IPS DF 6.9 (cell line): ENCODE data around the gene CCNB2.
"Not testable (repeated sequence)": the region's sequence is repeated elsewhere in the genome, so short reads cannot be mapped to it uniquely, and the experiment has no call there.

Experiments used
- DNase-seq: peaks from one replicate; pipeline ENCODE4 v3.0.0-alpha.2; 2013; ENCODE audit warnings: low read depth, low spot score
- H3K27ac ChIP-seq: one replicate; pipeline ENCODE4 v1.5.1; 2013; ENCODE audit warnings: low read length, control low read depth
- H3K27me3 ChIP-seq: 2 replicates; pipeline ENCODE4 v1.6.1; 2013; ENCODE audit warnings: mild to moderate bottlenecking, low read length; ENCODE audit not compliant: control insufficient read depth, insufficient read depth
- H3K36me3 ChIP-seq: 2 replicates; pipeline ENCODE4 v1.6.1; 2013; ENCODE audit warnings: low read length; ENCODE audit not compliant: control insufficient read depth, insufficient read depth
- H3K4me1 ChIP-seq: 2 replicates; pipeline ENCODE4 v1.6.1; 2013; ENCODE audit warnings: low read length; ENCODE audit not compliant: control insufficient read depth, insufficient read depth
- H3K4me3 ChIP-seq: 2 replicates; pipeline ENCODE4 v1.5.1; 2013; ENCODE audit warnings: mild to moderate bottlenecking, low read length
- H3K9me3 ChIP-seq: 2 replicates; pipeline ENCODE4 v1.6.1; 2013; ENCODE audit warnings: low read length, inconsistent platforms; ENCODE audit not compliant: control insufficient read depth, insufficient read depth
- WGBS: extraction: QIAGEN DNeasy Blood & Tissue Kit; methylation state at CpG from one replicate; pipeline ENCODE4 v1.1.7; 2013; ENCODE audit warnings: mixed read lengths, missing lambda C conversion rate; ENCODE audit not compliant: insufficient read length, insufficient coverage; 5-methylcytosine and 5-hydroxymethylcytosine counted together

The CCNB2 gene

DNA sequence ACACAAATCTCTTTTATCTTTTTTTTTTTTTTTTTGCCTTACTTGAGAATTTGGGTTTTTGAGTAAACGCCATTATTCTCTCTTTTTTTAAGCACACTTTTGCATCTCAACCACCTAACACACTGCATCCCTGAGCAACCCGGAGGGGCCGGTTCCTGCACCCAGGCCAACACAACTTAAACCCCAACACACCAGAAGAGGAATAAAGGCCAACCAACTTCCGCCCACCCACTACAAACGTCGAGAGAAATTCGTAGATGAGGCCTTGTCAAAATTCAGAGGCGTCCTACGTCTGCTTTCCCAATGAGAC lies 389 bp upstream of the CCNB2 start:
- H3K9me3 ChIP-seq, result no peaks in the 10 kb centered on the region
- peak overlapping the region; percentile 51; the same call in 1 of the 2 replicates for H3K4me3 ChIP-seq
- peaks cover 4% of the 10 kb centered on the region; the same call in 1 of the 2 replicates for H3K36me3 ChIP-seq
- H3K27me3 ChIP-seq, result no peaks in the 10 kb centered on the region
- H3K4me1 ChIP-seq, result no peaks in the 10 kb centered on the region
- WGBS, result no CpG with 5 or more reads among the region's 9 CpGs
- H3K27ac ChIP-seq, result no peak overlapping the region
- DNase-seq, result no peak

DNA sequence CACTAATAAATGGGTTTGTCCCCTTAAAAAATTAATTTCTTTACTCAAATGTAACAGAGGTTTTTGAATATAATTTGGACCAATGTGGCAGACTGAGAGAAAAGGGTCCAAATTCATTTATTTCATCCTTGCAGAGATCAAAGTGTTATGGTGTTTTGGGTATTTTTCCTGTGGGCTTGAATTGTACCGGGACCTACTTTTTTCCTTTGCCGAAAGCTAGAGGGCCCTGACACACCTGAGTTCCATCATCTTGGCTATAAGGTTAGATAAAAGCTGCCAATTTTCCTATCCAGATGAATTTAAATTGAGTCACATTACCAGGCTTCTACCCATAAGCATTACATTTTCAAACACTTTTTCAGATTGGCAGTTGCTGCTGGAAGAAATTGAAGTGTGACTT lies 908 bp downstream of the CCNB2 start:
- Histone ChIP-seq H3K27me3 (no peaks in the 10 kb centered on the region), H3K4me1 (no peaks in the 10 kb centered on the region), H3K4me3 (peak overlapping the region; percentile 93; the same call in 1 of the 2 replicates), H3K36me3 (peaks cover 2% of the 10 kb centered on the region; the same call in 1 of the 2 replicates), H3K9me3 (no peaks in the 10 kb centered on the region), H3K27ac (no peak overlapping the region)
- no peak for DNase-seq
- no CpG with 5 or more reads among the region's 2 CpGs for WGBS

DNA sequence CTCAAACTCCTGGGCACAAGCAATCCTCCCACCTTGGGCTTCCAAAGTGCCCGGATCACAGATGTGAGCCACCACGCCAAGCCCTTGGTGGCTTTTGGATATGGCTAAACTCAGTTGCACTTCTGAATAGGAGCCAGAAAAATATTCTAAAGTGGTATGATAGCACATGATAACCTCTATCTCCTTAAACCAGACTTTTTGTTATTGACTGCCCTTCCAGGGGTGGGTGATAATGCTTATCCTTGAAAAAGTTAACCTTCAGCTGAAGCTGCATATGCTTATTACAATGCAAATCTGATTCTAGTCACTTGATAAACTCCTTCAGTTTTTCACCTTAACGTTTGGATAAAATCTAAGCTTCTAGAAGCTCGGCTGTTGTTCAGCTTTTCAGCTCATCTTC lies 6.3 kb downstream of the CCNB2 start:
- DNase-seq, result no peak
- H3K4me1 ChIP-seq, result no peaks in the 10 kb centered on the region
- peaks cover 15% of the 10 kb centered on the region; the same call in 1 of the 2 replicates for H3K36me3 ChIP-seq
- no peak overlapping the region for H3K27ac ChIP-seq
- no peaks in the 10 kb centered on the region for H3K9me3 ChIP-seq
- no peak overlapping the region for H3K4me3 ChIP-seq
- H3K27me3 ChIP-seq, result no peaks in the 10 kb centered on the region
- no CpG with 5 or more reads among the region's 4 CpGs for WGBS

- H3K36me3 ChIP-seq, result peaks cover 33% of the 10 kb centered on the region; the same call in 1 of the 2 replicates
Observed at GRCh38 chr15:59115047-59115446, 10.1 kb downstream of the CCNB2 start.

DNA sequence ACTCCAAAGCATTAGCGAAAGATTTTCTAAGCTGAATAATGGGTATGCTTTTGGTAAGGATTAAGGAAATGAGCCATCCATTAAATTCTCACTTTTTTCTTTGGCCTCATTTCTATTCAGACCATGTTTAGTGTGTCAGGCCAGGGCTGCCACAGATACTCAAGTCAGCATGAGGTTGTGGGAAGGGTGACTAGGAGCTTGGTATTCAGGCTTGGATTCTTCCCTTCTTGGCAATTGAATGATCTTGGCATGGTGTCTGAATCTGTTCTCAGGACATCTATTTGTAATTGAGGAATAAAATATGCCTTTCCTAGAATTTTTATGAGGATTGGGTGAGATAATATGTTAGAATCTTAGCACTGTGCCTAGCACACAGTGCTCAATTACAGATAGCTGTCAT lies 11.2 kb downstream of the CCNB2 start:
- no CpG with 5 or more reads among the region's 1 CpG for WGBS
- Histone ChIP-seq H3K4me1 (no peaks in the 10 kb centered on the region), H3K36me3 (peaks cover 33% of the 10 kb centered on the region; the same call in 1 of the 2 replicates), H3K4me3 (no peak overlapping the region), H3K27ac (no peak overlapping the region), H3K27me3 (no peaks in the 10 kb centered on the region), H3K9me3 (no peaks in the 10 kb centered on the region)
- no peak for DNase-seq

More at GRCh38 chr15:59115047-59115446, 10.1 kb downstream of the CCNB2 start:
- Histone ChIP-seq H3K27ac (no peak overlapping the region), H3K4me3 (no peak overlapping the region), H3K9me3 (no peaks in the 10 kb centered on the region), H3K27me3 (no peaks in the 10 kb centered on the region), H3K4me1 (no peaks in the 10 kb centered on the region)
- WGBS, result no CpG with 5 or more reads among the region's 2 CpGs
- DNase-seq, result no peak

GRCh38 chr15:59116771-59117170 lies 11.8 kb downstream of the CCNB2 start:
- no peak overlapping the region for H3K4me3 ChIP-seq
- no CpG with 5 or more reads among the region's 6 CpGs for WGBS
- H3K36me3 ChIP-seq, result peaks cover 33% of the 10 kb centered on the region; the same call in 1 of the 2 replicates
- no peaks in the 10 kb centered on the region for H3K9me3 ChIP-seq
- no peak overlapping the region for H3K27ac ChIP-seq
- no peak for DNase-seq
- H3K4me1 ChIP-seq, result no peaks in the 10 kb centered on the region
- H3K27me3 ChIP-seq, result no peaks in the 10 kb centered on the region

- no peaks in the 10 kb centered on the region for H3K9me3 ChIP-seq
- peaks cover 37% of the 10 kb centered on the region; the same call in 1 of the 2 replicates for H3K36me3 ChIP-seq
- no peak overlapping the region for H3K4me3 ChIP-seq
- WGBS, result no CpG with 5 or more reads among the region's 5 CpGs
- H3K4me1 ChIP-seq, result no peaks in the 10 kb centered on the region
- no peak for DNase-seq
- no peaks in the 10 kb centered on the region for H3K27me3 ChIP-seq
- H3K27ac ChIP-seq, result no peak overlapping the region
Observed at GRCh38 chr15:59119625-59120024, 14.7 kb downstream of the CCNB2 start.

DNA sequence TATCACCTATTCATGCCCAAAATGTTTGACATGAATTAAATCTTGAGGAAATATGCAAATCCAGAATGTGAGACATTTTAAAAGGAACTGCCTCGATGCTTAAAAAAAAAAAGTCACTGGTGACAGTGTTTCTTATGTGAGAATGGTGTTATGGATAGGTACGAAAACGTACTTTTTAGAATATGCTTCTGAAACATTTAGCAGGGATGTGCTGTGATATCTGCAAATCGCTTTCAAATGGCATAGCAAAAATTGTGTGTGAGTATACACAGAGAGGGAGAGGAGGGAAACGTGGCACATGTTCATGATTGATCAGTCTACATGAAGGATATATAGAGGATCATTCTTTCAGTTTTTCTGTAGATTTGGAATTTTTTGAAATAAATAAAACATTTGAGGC lies 16.0 kb downstream of the CCNB2 start:
- Histone ChIP-seq H3K9me3 (no peaks in the 10 kb centered on the region), H3K4me1 (no peaks in the 10 kb centered on the region), H3K4me3 (no peak overlapping the region), H3K27ac (no peak overlapping the region), H3K36me3 (peaks cover 33% of the 10 kb centered on the region; the same call in 1 of the 2 replicates), H3K27me3 (no peaks in the 10 kb centered on the region)
- DNase-seq, result no peak
- no CpG with 5 or more reads among the region's 5 CpGs for WGBS

DNA sequence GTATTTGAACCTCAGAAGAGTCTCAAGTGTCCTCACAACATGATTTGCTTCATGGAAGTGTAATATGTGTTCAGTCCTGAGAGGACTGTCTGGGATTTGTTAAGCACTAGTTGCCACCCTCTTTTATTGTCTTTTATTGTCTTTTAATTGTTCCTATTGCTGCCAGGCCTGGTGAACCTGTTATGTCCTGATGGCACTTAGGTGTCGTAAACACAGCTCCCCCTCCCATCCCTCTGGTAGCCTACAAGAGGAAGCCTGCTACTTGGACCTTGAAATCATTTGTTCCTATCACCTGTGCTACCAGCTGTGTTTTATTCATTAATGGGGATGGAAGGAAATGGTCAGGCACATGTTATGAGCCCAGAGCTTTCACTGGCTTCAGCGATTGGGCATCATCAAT lies 19.3 kb downstream of the CCNB2 start:
- Histone ChIP-seq H3K36me3 (peaks cover 10% of the 10 kb centered on the region; the same call in 1 of the 2 replicates), H3K27me3 (no peaks in the 10 kb centered on the region), H3K4me1 (no peaks in the 10 kb centered on the region), H3K9me3 (no peaks in the 10 kb centered on the region), H3K27ac (no peak overlapping the region), H3K4me3 (no peak overlapping the region)
- DNase-seq, result no peak
- WGBS, result no CpG with 5 or more reads among the region's 2 CpGs

GRCh38 chr15:59125683-59126082 lies 20.7 kb downstream of the CCNB2 start:
- not testable (repeated sequence) for H3K4me1 ChIP-seq, H3K27ac ChIP-seq, H3K9me3 ChIP-seq, DNase-seq, H3K27me3 ChIP-seq, H3K4me3 ChIP-seq
- peaks cover 10% of the 10 kb centered on the region; the same call in 1 of the 2 replicates for H3K36me3 ChIP-seq
- no CpG with 5 or more reads among the region's 4 CpGs for WGBS

DNA sequence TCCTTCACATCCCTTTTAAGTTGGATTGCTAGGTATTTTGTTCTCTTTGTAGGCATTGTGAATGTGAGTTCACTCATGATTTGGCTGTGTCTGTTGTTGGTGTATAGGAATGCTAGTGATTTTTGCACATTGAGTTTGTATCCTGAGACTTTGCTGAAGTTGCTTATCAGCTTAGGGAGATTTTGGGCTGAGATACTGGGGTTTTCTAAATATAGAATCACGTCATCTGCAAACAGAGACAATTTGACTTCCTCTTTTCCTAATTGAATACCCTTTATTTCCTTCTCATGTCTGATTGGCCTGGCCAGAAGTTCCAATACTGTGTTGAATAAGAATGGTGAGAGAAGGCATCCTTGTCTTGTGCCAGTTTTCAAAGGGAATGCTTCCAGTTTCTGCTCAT lies 22.3 kb downstream of the CCNB2 start:
- DNase-seq, H3K27me3 ChIP-seq: not testable (repeated sequence)
- WGBS, result no CpG with 5 or more reads among the region's 1 CpG

More for the DNA sequence above, 22.3 kb downstream of the CCNB2 start:
- H3K4me1 ChIP-seq, H3K27ac ChIP-seq, H3K4me3 ChIP-seq, H3K9me3 ChIP-seq: not testable (repeated sequence)
- peaks cover 20% of the 10 kb centered on the region for H3K36me3 ChIP-seq
